Effector memory CD8-positive, alpha-beta T cell (primary cell): ENCODE results near the gene NRK.
"Not testable (repeated sequence)": the region's sequence is repeated elsewhere in the genome, so short reads cannot be mapped to it uniquely, and the experiment has no call there.

Experiments used
- ATAC-seq: fragments of 150-1000 bp; cut with Tn5 transposase; replicated peaks from 2 replicates; pipeline ENCODE4 v1.10.0; 2021; ENCODE audit warnings: mild to moderate bottlenecking, moderate library complexity
- DNase-seq, 3 experiments: peaks; one replicate each; pipeline ENCODE4 v3.0.0; 2021
- H3K27ac Mint-ChIP-seq, 2 donors: one replicate each; pipeline ENCODE4 v1.8.0; 2022; ENCODE audit warnings: mild to moderate bottlenecking in 2 of 2, mixed read lengths in 2 of 2, moderate library complexity in 2 of 2
- H3K27me3 Mint-ChIP-seq, 2 donors: one replicate each; pipeline ENCODE4 v1.8.0; 2022; ENCODE audit warnings: mixed read lengths in 2 of 2
- H3K36me3 Mint-ChIP-seq: one replicate; pipeline ENCODE4 v1.8.0; 2022; ENCODE audit warnings: mild to moderate bottlenecking, moderate library complexity, mixed read lengths; ENCODE audit not compliant: insufficient read depth
- H3K4me1 Mint-ChIP-seq, 2 donors: one replicate each; pipeline ENCODE4 v1.8.0; 2022; ENCODE audit warnings: low read depth in 2 of 2, mixed read lengths in 2 of 2
- H3K4me3 Mint-ChIP-seq, 2 donors: one replicate each; pipeline ENCODE4 v1.8.0; 2022; ENCODE audit warnings: mild to moderate bottlenecking in 2 of 2, mixed read lengths in 2 of 2, moderate library complexity in 2 of 2
- H3K9me3 Mint-ChIP-seq, 2 donors: one replicate each; pipeline ENCODE4 v1.8.0; 2022; ENCODE audit warnings: mixed read lengths in 2 of 2
- total RNA-seq, 9 experiments: gene quantifications; one replicate each; lab custom pipeline; 2026; lab: John Stamatoyannopoulos, UW

NRK gene, protein sequence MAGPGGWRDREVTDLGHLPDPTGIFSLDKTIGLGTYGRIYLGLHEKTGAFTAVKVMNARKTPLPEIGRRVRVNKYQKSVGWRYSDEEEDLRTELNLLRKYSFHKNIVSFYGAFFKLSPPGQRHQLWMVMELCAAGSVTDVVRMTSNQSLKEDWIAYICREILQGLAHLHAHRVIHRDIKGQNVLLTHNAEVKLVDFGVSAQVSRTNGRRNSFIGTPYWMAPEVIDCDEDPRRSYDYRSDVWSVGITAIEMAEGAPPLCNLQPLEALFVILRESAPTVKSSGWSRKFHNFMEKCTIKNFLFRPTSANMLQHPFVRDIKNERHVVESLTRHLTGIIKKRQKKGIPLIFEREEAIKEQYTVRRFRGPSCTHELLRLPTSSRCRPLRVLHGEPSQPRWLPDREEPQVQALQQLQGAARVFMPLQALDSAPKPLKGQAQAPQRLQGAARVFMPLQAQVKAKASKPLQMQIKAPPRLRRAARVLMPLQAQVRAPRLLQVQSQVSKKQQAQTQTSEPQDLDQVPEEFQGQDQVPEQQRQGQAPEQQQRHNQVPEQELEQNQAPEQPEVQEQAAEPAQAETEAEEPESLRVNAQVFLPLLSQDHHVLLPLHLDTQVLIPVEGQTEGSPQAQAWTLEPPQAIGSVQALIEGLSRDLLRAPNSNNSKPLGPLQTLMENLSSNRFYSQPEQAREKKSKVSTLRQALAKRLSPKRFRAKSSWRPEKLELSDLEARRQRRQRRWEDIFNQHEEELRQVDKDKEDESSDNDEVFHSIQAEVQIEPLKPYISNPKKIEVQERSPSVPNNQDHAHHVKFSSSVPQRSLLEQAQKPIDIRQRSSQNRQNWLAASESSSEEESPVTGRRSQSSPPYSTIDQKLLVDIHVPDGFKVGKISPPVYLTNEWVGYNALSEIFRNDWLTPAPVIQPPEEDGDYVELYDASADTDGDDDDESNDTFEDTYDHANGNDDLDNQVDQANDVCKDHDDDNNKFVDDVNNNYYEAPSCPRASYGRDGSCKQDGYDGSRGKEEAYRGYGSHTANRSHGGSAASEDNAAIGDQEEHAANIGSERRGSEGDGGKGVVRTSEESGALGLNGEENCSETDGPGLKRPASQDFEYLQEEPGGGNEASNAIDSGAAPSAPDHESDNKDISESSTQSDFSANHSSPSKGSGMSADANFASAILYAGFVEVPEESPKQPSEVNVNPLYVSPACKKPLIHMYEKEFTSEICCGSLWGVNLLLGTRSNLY (N-terminal part only)
- total RNA-seq = 0 to 0.06 (median 0) reads per million in 9 experiments

GRCh38 chrX:105822138-105823091, at the start of gene NRK:
NRK (plus strand) TSS chrX:105822539; CDS start chrX:105822846, 307 bp downstream.
- Mint-ChIP-seq H3K36me3 (no peaks in the 10 kb centered on the region), H3K27ac (no peak within 1 kb of the TSS), H3K4me1 (no peaks in the 10 kb centered on the region), H3K27me3 (no peaks in the 10 kb centered on the region), H3K9me3 (peaks cover 0 to 4% of the 10 kb centered on the region in 2 donors), H3K4me3 (no peak within 1 kb of the TSS)
- ATAC-seq = no peak
- no peak for DNase-seq

DNA sequence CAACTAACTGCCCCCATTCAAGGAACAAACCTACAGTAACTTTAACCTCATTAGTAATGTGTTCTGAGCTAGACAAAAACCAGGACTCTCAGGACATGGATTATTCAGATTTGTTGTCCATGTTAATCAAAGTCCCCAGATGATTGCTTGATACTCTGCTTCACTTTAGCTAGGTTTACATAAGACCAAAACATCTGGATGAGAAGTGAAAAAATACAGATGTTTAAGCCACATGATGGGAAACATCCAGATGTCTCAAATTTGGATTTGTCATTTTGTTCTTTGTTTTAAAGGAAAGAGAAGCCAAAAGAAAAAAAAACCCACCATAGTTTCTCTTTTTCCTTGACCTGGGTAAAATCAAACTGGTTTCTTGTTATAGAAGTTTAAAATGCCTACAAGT, 48.5 kb upstream of the NRK start:
- no peaks in the 10 kb centered on the region for H3K36me3 Mint-ChIP-seq
- no peak overlapping the region for H3K27ac Mint-ChIP-seq
- no peak overlapping the region for H3K4me3 Mint-ChIP-seq
- H3K4me1 Mint-ChIP-seq = no peaks in the 10 kb centered on the region
- no peaks in the 10 kb centered on the region for H3K27me3 Mint-ChIP-seq
- DNase-seq = no peak
- peaks cover 2 to 11% of the 10 kb centered on the region in 2 donors for H3K9me3 Mint-ChIP-seq
- no peak for ATAC-seq

GRCh38 chrX:105775679-105776078, 46.7 kb upstream of the NRK start:
- H3K27ac Mint-ChIP-seq = no peak overlapping the region
- H3K4me1 Mint-ChIP-seq = no peaks in the 10 kb centered on the region
- H3K36me3 Mint-ChIP-seq = no peaks in the 10 kb centered on the region
- H3K27me3 Mint-ChIP-seq = no peaks in the 10 kb centered on the region
- DNase-seq (no peak), ATAC-seq (no peak)
- H3K4me3 Mint-ChIP-seq = no peak overlapping the region
- peaks cover 2 to 11% of the 10 kb centered on the region in 2 donors for H3K9me3 Mint-ChIP-seq

DNA sequence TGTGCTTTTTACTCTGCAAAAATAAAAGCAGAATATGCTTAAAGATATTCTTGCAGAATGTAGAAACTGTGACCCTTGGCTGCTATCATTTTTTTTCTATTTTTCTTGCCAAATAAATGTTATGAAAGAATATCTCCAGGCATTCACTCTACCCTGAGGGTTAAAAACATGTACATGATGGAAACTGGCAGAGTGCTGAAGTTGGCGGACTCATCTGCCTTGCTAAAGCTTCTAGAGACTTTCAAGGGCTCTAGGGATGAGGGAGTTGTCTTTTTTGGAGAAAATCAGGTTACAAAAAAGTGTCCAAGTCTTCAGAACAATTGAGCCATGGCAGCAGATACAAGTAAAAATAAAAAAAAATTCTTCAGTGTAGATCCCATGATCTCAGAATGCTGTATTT, 40.5 kb upstream of the NRK start:
- no peaks in the 10 kb centered on the region for H3K4me1 Mint-ChIP-seq
- ATAC-seq (no peak), DNase-seq (no peak)
- H3K36me3 Mint-ChIP-seq = no peaks in the 10 kb centered on the region
- no peak overlapping the region for H3K4me3 Mint-ChIP-seq
- no peaks in the 10 kb centered on the region for H3K27me3 Mint-ChIP-seq
- H3K9me3 Mint-ChIP-seq = no peaks in the 10 kb centered on the region
- H3K27ac Mint-ChIP-seq = no peak overlapping the region

DNA sequence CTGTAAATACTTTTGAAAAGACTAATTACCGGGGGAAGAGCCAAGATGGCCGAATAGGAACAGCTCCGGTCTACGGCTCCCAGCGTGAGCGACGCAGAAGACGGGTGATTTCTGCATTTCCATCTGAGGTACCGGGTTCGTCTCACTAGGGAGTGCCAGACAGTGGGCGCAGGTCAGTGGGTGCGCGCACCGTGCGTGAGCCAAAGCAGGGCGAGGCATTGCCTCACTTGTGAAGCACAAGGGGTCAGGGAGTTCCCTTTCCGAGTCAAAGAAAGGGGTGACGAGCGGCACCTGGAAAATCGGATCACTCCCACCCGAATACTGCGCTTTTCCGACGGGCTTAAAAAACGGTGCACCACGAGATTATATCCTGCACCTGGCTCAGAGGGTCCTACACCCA, 25.5 kb upstream of the NRK start:
- not testable (repeated sequence) for ATAC-seq, H3K27me3 Mint-ChIP-seq, H3K4me3 Mint-ChIP-seq, H3K4me1 Mint-ChIP-seq, DNase-seq, H3K36me3 Mint-ChIP-seq, H3K27ac Mint-ChIP-seq, H3K9me3 Mint-ChIP-seq

GRCh38 chrX:105803891-105804290, 18.4 kb upstream of the NRK start:
- H3K9me3 Mint-ChIP-seq = peaks cover 2 to 9% of the 10 kb centered on the region in 2 donors
- no peak for ATAC-seq
- no peaks in the 10 kb centered on the region for H3K4me1 Mint-ChIP-seq
- H3K4me3 Mint-ChIP-seq = no peak overlapping the region
- no peak overlapping the region for H3K27ac Mint-ChIP-seq
- no peaks in the 10 kb centered on the region for H3K27me3 Mint-ChIP-seq
- H3K36me3 Mint-ChIP-seq = no peaks in the 10 kb centered on the region
- no peak for DNase-seq

GRCh38 chrX:105805655-105806054, 16.7 kb upstream of the NRK start:
- H3K36me3 Mint-ChIP-seq, H3K27ac Mint-ChIP-seq, H3K4me1 Mint-ChIP-seq, DNase-seq, ATAC-seq, H3K27me3 Mint-ChIP-seq, H3K9me3 Mint-ChIP-seq, H3K4me3 Mint-ChIP-seq: not testable (repeated sequence)

- no peak overlapping the region for H3K4me3 Mint-ChIP-seq
- ATAC-seq = no peak
- peaks cover 0 to 2% of the 10 kb centered on the region in 2 donors for H3K9me3 Mint-ChIP-seq
- DNase-seq = no peak
- H3K27me3 Mint-ChIP-seq = no peaks in the 10 kb centered on the region
- H3K4me1 Mint-ChIP-seq = no peaks in the 10 kb centered on the region
- H3K27ac Mint-ChIP-seq = no peak overlapping the region
- H3K36me3 Mint-ChIP-seq = no peaks in the 10 kb centered on the region
Observed at GRCh38 chrX:105816517-105816916, 5.8 kb upstream of the NRK start.

DNA sequence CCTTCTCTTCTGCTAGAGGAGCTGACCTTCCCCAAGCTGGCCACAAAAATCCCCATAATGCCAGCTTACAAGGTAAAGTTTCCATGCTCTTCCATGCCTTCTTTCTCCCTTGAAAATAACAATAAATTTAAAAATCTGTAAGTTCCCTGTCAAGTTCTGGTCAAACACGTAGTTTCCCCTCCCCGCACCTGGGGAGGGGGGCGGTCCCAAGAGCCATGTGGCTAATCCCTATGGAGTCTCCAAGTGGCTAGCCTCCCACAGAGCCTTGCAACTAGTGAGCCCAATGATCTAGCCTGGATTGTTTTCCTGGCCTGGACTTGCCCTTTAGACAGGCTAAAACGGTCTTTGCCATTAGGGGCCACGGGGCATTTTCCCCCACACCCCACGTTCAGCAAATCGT, 2.1 kb upstream of the NRK start:
- ATAC-seq (no peak), DNase-seq (no peak)
- H3K4me3 Mint-ChIP-seq = no peak overlapping the region
- H3K36me3 Mint-ChIP-seq = no peaks in the 10 kb centered on the region
- H3K9me3 Mint-ChIP-seq = peaks cover 0 to 4% of the 10 kb centered on the region in 2 donors
- no peaks in the 10 kb centered on the region for H3K27me3 Mint-ChIP-seq
- no peaks in the 10 kb centered on the region for H3K4me1 Mint-ChIP-seq
- no peak overlapping the region for H3K27ac Mint-ChIP-seq

GRCh38 chrX:105821471-105822121, 743 bp upstream of the NRK start:
- Mint-ChIP-seq H3K27me3 (no peaks in the 10 kb centered on the region), H3K4me1 (no peaks in the 10 kb centered on the region), H3K27ac (no peak overlapping the region), H3K4me3 (no peak overlapping the region), H3K9me3 (peaks cover 0 to 4% of the 10 kb centered on the region in 2 donors), H3K36me3 (no peaks in the 10 kb centered on the region)
- ATAC-seq (no peak), DNase-seq (no peak)

DNA sequence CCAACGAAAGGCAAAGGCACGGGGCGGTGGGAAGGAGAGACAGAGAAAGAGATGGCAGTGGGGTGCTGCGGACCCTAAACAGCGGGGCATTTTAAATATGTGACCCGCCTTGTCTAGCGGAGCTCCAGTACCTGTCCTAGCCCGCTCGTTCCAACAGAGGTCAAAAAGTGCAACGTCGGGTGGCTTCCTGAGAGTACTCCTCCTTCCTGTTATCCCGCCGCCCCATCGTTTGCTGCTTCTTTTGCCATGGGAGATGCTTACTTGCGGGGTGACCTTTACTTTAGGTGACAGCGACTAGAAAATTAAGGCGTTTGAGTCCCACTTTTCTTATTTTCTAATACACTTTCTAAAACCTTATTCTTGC, 735 bp downstream of the NRK start:
- Mint-ChIP-seq H3K4me1 (no peaks in the 10 kb centered on the region), H3K9me3 (peaks cover 0 to 4% of the 10 kb centered on the region in 2 donors), H3K27me3 (no peaks in the 10 kb centered on the region), H3K4me3 (no peak overlapping the region), H3K36me3 (no peaks in the 10 kb centered on the region), H3K27ac (no peak overlapping the region)
- ATAC-seq (no peak), DNase-seq (no peak)

GRCh38 chrX:105829011-105829410, 6.7 kb downstream of the NRK start:
- ATAC-seq (no peak), DNase-seq (no peak)
- H3K36me3 Mint-ChIP-seq = no peaks in the 10 kb centered on the region
- no peak overlapping the region for H3K27ac Mint-ChIP-seq
- H3K4me1 Mint-ChIP-seq = no peaks in the 10 kb centered on the region
- H3K4me3 Mint-ChIP-seq = no peak overlapping the region
- H3K27me3 Mint-ChIP-seq = no peaks in the 10 kb centered on the region
- H3K9me3 Mint-ChIP-seq = peaks cover 0 to 4% of the 10 kb centered on the region in 2 donors
